VCaP (cell line): ENCODE results near the gene PPP4R4.

ENCODE experiments used
- H3K27ac ChIP-seq: fragments of 450-650 bp; 2 replicates; pipeline ENCODE4 v1.5.1; 2017
- TF ChIP-seq, protein P1 (sequence below): fragments of 450-650 bp; conservative IDR thresholded peaks from 2 replicates; pipeline ENCODE4 v1.5.1; 2017; ENCODE audit warnings: mild to moderate bottlenecking, moderate library complexity

PPP4R4 gene

GRCh38 chr14:94285158-94285557 lies 111.0 kb downstream of the PPP4R4 start:
- TF ChIP-seq, protein P1, sequence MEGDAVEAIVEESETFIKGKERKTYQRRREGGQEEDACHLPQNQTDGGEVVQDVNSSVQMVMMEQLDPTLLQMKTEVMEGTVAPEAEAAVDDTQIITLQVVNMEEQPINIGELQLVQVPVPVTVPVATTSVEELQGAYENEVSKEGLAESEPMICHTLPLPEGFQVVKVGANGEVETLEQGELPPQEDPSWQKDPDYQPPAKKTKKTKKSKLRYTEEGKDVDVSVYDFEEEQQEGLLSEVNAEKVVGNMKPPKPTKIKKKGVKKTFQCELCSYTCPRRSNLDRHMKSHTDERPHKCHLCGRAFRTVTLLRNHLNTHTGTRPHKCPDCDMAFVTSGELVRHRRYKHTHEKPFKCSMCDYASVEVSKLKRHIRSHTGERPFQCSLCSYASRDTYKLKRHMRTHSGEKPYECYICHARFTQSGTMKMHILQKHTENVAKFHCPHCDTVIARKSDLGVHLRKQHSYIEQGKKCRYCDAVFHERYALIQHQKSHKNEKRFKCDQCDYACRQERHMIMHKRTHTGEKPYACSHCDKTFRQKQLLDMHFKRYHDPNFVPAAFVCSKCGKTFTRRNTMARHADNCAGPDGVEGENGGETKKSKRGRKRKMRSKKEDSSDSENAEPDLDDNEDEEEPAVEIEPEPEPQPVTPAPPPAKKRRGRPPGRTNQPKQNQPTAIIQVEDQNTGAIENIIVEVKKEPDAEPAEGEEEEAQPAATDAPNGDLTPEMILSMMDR = no peak
- H3K27ac ChIP-seq = no peak overlapping the region

GRCh38 chr14:94288610-94289465 lies 114.7 kb downstream of the PPP4R4 start:
- H3K27ac ChIP-seq = no peak overlapping the region
- TF ChIP-seq, protein P1 = no peak

GRCh38 chr14:94290197-94290596 lies 116.1 kb downstream of the PPP4R4 start:
- TF ChIP-seq, protein P1 = no peak
- no peak overlapping the region for H3K27ac ChIP-seq

GRCh38 chr14:94291159-94291905 lies 117.2 kb downstream of the PPP4R4 start:
- no peak overlapping the region for H3K27ac ChIP-seq
- TF ChIP-seq, protein P1 = no peak

DNA sequence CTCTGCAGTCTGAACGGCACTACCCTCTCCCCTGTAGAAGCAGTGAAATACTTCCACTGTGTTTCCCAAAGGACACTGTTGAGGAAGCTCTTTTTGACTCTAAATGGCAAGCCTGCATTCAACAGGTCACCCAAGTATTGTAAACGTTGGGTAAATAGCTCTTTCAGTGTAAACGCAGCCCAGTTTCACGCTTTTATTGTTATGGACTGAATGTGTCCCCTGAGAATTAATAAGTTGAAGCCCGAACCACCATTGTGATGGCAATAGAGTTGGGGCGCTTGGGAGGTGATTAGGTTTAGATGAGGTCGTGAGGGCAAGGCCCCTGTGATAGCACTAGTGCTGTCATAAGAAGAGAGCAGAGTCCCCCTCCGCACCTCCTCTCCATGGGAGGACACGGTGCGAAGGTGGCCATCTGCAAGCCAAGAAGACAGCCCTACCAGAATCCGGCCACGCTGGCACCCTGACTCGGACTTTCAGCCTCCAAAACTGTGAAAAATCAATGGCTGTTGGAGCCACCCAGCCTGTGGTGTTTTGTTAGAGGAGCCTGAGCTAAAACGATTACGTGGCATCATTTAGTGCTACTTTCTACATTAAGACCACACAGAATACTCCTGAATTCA lies 117.9 kb downstream of the PPP4R4 start:
- H3K27ac ChIP-seq = peak overlapping the region; percentile 27; the same call in 1 of the 2 replicates
- TF ChIP-seq, protein P1 = no peak

DNA sequence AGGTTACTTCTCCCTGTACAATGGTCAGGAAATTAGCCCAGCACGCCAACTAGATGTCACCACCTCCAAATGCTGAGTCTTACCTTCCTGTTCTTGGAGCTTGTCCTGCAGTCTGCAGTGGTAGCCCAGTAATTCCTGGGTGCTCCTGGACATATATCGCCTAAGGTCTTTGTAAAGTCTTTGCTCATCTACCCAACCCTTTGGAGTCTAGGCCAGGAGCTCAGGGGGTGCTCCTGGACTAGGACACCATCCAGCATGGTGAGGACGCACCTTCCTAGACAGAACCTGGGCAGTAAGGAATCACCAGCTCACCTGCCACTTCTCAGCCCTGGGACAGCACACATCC lies 118.4 kb downstream of the PPP4R4 start:
- peak overlapping the region; percentile 27; the same call in 1 of the 2 replicates for H3K27ac ChIP-seq
- TF ChIP-seq, protein P1 = no peak
